GM23338 (cell line): ENCODE measurements around the gene MINDY4. TPM values are rescaled to one million over a fixed set of nuclear protein-coding genes. Genes with fewer than 3 reads are reported as not detected.

Experiments used
- ATAC-seq: fragments of 200-7000 bp; cut with Tn5 transposase; 3 replicates; pipeline ENCODE4 v1.9.1; 2020
- DNase-seq: peaks from one replicate; pipeline ENCODE4 v3.0.0-alpha.2; 2015; ENCODE audit warnings: low spot score
- H2AFZ ChIP-seq: fragments of 200-600 bp; sonication (generic); 2 replicates; pipeline ENCODE4 v1.8.0; 2016; ENCODE audit warnings: antibody characterized with exemption, mild to moderate bottlenecking, moderate library complexity
- H3F3A ChIP-seq: fragments of 200-600 bp; sonication (generic); replicated peaks from 2 replicates; pipeline ENCODE4 v1.8.0; 2017; ENCODE audit warnings: antibody characterized with exemption, mixed run types, low read depth
- H3K27ac ChIP-seq: fragments of 200-600 bp; sonication (generic); 2 replicates; pipeline ENCODE4 v1.6.1; 2016; ENCODE audit warnings: low read depth
- H3K27me3 ChIP-seq: fragments of 200-600 bp; sonication (generic); 2 replicates; pipeline ENCODE4 v1.8.0; 2016; ENCODE audit warnings: mild to moderate bottlenecking, mixed run types, moderate library complexity; ENCODE audit not compliant: insufficient read depth
- H3K36me3 ChIP-seq: fragments of 200-600 bp; sonication (generic); 2 replicates; pipeline ENCODE4 v1.8.0; 2016; ENCODE audit warnings: mild to moderate bottlenecking; ENCODE audit not compliant: insufficient read depth
- H3K4me1 ChIP-seq: fragments of 200-600 bp; sonication (generic); 2 replicates; pipeline ENCODE4 v1.8.0; 2016; ENCODE audit warnings: mild to moderate bottlenecking, moderate library complexity; ENCODE audit not compliant: insufficient read depth
- H3K4me2 ChIP-seq: fragments of 200-600 bp; sonication (generic); 2 replicates; pipeline ENCODE4 v1.7.1; 2017; ENCODE audit warnings: mixed run types
- H3K4me3 ChIP-seq: fragments of 200-600 bp; sonication (generic); 2 replicates; pipeline ENCODE4 v1.6.1; 2016; ENCODE audit warnings: mixed run types
- H3K79me2 ChIP-seq: fragments of 200-600 bp; sonication (generic); replicated peaks from 2 replicates; pipeline ENCODE4 v1.8.0; 2017; ENCODE audit warnings: mild to moderate bottlenecking; ENCODE audit not compliant: insufficient read depth
- H3K9me2 ChIP-seq: fragments of 200-600 bp; sonication (generic); 2 replicates; pipeline ENCODE4 v1.8.0; 2017; ENCODE audit not compliant: insufficient read depth
- H4K20me1 ChIP-seq: fragments of 200-600 bp; sonication (generic); replicated peaks from 2 replicates; pipeline ENCODE4 v1.8.0; 2017; ENCODE audit warnings: mild to moderate bottlenecking; ENCODE audit not compliant: insufficient read depth
- H3K27ac Mint-ChIP-seq: 2 replicates; pipeline ENCODE4 v1.8.0; 2020; ENCODE audit warnings: inconsistent platforms, mild to moderate bottlenecking, moderate library complexity, mixed read lengths
- H3K27me3 Mint-ChIP-seq: 3 replicates; pipeline ENCODE4 v1.8.0; 2022; ENCODE audit warnings: low read depth, mild to moderate bottlenecking, moderate library complexity, mixed read lengths, inconsistent platforms; ENCODE audit not compliant: insufficient read depth, poor library complexity
- H3K36me3 Mint-ChIP-seq: 3 replicates; pipeline ENCODE4 v1.8.0; 2021; ENCODE audit warnings: low read depth, mild to moderate bottlenecking, inconsistent platforms, moderate library complexity, mixed read lengths
- H3K4me1 Mint-ChIP-seq: 3 replicates; pipeline ENCODE4 v1.8.0; 2020; ENCODE audit warnings: mild to moderate bottlenecking, inconsistent platforms, mixed read lengths
- H3K4me3 Mint-ChIP-seq: 3 replicates; pipeline ENCODE4 v1.8.0; 2021; ENCODE audit warnings: moderate library complexity, mild to moderate bottlenecking, inconsistent platforms, mixed read lengths
- H3K9me3 Mint-ChIP-seq: 3 replicates; pipeline ENCODE4 v1.8.0; 2020; ENCODE audit warnings: moderate library complexity, mild to moderate bottlenecking, inconsistent platforms, mixed read lengths
- EZH2 ChIP-seq: fragments of 200-600 bp; sonication (generic); IDR thresholded peaks from one replicate; pipeline ENCODE4 v1.8.0; 2017; ENCODE audit warnings: antibody characterized with exemption, mild to moderate bottlenecking, low read depth; ENCODE audit not compliant: unreplicated experiment
- NANOG ChIP-seq: IDR thresholded peaks from 2 replicates; pipeline ENCODE4 v1.6.1; 2016; ENCODE audit warnings: antibody characterized with exemption, borderline replicate concordance
- polyA plus RNA-seq: library from polyadenylated mRNA; unstranded; fragments of >200 nt; fragmentation: Nextera tagmentation; extraction: Ambion mirVana; gene quantifications from 2 replicates; pipeline ENCODE4 v1.2.1, GENCODE V29; 2016
- total RNA-seq: library from RNA; depleted of rRNA; stranded (reverse); fragments of >200 nt; shearing (Covaris generic); gene quantifications from 2 replicates; pipeline ENCODE4 v1.2.3, GENCODE V29; 2014
- TF ChIP-seq, protein P1 (sequence below): fragments of 250-450 bp; sonication (Bioruptor Pico); IDR thresholded peaks from 2 replicates; pipeline ENCODE4 v1.5.0; 2020; ENCODE audit warnings: mild to moderate bottlenecking, moderate library complexity
- TF ChIP-seq, protein P2 (sequence below): IDR thresholded peaks from 2 replicates; pipeline ENCODE4 v1.6.1; 2016; ENCODE audit warnings: antibody characterized with exemption
- TF ChIP-seq, protein P3 (sequence below), 2 experiments: fragments of 200-600 bp in 1 of 2; sonication (generic) in 1 of 2; conservative IDR thresholded peaks; 2 replicates each; pipeline versions ENCODE4 v1.5.1 to v1.6.1; 2016 to 2017; ENCODE audit warnings: antibody characterized with exemption in 2 of 2, low read depth in 2 of 2, mild to moderate bottlenecking in 2 of 2, moderate library complexity in 1 of 2

The MINDY4 gene
- total and polyA plus RNA-seq, 2 experiments from 2014 or later: 1.7 to 4.4 TPM

DNA sequence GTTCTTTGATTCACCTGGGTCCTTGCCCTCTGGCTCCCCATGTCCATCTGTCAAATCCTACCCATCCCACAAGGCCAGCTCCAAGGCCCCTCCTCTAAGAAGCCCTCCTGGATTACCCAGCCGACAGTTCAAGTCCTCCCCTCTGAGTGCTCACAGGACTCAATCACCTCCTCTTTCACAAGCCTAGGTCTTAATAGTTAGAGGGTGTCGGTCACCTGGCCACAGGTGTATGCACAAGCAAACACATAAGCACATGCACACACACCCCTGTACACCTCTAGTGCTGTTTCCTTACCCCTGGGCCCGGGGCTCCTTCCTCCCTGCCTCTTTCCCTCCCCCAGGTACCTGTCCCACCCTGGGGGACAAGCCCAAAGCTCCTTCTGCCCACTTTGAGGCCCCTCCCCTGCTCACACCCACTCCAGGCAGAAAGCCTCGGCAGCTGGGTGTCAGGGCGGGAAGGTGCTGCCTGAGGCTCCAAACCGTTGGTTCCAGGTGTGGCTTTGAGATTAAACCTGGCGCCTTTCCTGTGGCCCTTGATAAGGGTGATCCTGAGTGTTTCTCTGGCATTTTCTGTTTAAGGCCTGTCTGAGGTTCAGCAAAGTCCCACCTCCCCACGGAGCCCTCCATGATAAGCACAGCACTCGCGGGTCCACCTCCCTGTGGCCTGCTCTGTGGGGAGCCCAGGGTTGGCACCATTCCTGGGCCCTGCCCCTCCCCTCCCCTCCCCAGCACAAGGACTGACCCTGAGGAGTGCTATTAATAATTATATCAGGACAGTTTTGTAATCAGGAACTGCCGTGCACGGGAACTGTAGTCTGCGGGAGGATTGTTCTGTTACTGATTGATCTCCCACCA is 125.8 kb downstream of the MINDY4 start (continued):
- TF ChIP-seq, protein P1, sequence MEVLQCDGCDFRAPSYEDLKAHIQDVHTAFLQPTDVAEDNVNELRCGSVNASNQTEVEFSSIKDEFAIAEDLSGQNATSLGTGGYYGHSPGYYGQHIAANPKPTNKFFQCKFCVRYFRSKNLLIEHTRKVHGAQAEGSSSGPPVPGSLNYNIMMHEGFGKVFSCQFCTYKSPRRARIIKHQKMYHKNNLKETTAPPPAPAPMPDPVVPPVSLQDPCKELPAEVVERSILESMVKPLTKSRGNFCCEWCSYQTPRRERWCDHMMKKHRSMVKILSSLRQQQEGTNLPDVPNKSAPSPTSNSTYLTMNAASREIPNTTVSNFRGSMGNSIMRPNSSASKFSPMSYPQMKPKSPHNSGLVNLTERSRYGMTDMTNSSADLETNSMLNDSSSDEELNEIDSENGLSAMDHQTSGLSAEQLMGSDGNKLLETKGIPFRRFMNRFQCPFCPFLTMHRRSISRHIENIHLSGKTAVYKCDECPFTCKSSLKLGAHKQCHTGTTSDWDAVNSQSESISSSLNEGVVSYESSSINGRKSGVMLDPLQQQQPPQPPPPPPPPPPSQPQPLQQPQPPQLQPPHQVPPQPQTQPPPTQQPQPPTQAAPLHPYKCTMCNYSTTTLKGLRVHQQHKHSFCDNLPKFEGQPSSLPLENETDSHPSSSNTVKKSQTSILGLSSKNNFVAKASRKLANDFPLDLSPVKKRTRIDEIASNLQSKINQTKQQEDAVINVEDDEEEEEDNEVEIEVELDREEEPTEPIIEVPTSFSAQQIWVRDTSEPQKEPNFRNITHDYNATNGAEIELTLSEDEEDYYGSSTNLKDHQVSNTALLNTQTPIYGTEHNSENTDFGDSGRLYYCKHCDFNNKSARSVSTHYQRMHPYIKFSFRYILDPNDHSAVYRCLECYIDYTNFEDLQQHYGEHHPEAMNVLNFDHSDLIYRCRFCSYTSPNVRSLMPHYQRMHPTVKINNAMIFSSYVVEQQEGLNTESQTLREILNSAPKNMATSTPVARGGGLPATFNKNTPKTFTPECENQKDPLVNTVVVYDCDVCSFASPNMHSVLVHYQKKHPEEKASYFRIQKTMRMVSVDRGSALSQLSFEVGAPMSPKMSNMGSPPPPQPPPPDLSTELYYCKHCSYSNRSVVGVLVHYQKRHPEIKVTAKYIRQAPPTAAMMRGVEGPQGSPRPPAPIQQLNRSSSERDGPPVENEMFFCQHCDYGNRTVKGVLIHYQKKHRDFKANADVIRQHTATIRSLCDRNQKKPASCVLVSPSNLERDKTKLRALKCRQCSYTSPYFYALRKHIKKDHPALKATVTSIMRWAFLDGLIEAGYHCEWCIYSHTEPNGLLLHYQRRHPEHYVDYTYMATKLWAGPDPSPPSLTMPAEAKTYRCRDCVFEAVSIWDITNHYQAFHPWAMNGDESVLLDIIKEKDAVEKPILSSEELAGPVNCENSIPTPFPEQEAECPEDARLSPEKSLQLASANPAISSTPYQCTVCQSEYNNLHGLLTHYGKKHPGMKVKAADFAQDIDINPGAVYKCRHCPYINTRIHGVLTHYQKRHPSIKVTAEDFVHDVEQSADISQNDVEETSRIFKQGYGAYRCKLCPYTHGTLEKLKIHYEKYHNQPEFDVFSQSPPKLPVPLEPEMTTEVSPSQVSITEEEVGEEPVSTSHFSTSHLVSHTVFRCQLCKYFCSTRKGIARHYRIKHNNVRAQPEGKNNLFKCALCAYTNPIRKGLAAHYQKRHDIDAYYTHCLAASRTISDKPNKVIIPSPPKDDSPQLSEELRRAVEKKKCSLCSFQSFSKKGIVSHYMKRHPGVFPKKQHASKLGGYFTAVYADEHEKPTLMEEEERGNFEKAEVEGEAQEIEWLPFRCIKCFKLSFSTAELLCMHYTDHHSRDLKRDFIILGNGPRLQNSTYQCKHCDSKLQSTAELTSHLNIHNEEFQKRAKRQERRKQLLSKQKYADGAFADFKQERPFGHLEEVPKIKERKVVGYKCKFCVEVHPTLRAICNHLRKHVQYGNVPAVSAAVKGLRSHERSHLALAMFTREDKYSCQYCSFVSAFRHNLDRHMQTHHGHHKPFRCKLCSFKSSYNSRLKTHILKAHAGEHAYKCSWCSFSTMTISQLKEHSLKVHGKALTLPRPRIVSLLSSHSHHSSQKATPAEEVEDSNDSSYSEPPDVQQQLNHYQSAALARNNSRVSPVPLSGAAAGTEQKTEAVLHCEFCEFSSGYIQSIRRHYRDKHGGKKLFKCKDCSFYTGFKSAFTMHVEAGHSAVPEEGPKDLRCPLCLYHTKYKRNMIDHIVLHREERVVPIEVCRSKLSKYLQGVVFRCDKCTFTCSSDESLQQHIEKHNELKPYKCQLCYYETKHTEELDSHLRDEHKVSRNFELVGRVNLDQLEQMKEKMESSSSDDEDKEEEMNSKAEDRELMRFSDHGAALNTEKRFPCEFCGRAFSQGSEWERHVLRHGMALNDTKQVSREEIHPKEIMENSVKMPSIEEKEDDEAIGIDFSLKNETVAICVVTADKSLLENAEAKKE: no peak
- TF ChIP-seq NANOG (no peak), EZH2 (no peak)
- TF ChIP-seq, protein P2, sequence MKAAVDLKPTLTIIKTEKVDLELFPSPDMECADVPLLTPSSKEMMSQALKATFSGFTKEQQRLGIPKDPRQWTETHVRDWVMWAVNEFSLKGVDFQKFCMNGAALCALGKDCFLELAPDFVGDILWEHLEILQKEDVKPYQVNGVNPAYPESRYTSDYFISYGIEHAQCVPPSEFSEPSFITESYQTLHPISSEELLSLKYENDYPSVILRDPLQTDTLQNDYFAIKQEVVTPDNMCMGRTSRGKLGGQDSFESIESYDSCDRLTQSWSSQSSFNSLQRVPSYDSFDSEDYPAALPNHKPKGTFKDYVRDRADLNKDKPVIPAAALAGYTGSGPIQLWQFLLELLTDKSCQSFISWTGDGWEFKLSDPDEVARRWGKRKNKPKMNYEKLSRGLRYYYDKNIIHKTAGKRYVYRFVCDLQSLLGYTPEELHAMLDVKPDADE: no peak

DNA sequence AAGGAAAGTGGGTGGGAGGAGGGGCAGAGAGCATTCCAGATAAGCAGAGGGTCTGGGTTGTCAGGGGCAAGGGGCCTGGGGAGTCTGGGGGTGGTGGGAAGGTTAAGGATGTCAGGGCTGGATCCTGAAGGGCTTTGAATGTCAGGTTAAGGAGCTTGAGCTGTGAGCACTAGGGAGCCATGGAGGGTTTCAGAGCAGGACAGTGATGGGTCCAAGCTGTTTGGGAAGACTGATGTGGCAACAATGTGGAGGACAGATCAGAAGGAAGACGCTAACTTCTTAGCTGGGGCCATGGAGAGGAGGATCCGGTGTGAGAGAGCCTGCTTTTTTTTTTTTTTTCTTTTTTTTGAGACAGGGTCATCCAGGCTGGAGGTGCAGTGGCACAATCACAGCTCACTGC is 126.6 kb downstream of the MINDY4 start:
- no peak for DNase-seq
- no peaks in the 10 kb centered on the region for H3K79me2 ChIP-seq
- no peaks in the 10 kb centered on the region for H3K9me2 ChIP-seq
- TF ChIP-seq, protein P1: no peak
- TF ChIP-seq, protein P3, sequence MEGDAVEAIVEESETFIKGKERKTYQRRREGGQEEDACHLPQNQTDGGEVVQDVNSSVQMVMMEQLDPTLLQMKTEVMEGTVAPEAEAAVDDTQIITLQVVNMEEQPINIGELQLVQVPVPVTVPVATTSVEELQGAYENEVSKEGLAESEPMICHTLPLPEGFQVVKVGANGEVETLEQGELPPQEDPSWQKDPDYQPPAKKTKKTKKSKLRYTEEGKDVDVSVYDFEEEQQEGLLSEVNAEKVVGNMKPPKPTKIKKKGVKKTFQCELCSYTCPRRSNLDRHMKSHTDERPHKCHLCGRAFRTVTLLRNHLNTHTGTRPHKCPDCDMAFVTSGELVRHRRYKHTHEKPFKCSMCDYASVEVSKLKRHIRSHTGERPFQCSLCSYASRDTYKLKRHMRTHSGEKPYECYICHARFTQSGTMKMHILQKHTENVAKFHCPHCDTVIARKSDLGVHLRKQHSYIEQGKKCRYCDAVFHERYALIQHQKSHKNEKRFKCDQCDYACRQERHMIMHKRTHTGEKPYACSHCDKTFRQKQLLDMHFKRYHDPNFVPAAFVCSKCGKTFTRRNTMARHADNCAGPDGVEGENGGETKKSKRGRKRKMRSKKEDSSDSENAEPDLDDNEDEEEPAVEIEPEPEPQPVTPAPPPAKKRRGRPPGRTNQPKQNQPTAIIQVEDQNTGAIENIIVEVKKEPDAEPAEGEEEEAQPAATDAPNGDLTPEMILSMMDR (conservative IDR thresholded peaks at IDR 0.05; ENCODE audit: low read depth in 2 of 2): no peak
- no peaks in the 10 kb centered on the region for H3K36me3 Mint-ChIP-seq
- no peaks in the 10 kb centered on the region for H3K4me1 ChIP-seq
- H3F3A ChIP-seq: no peaks in the 10 kb centered on the region
- peaks cover 5% of the 10 kb centered on the region for H3K27me3 Mint-ChIP-seq
- H3K9me3 Mint-ChIP-seq: no peaks in the 10 kb centered on the region; the same call in 2 of the 3 replicates
- H2AFZ ChIP-seq: no peak overlapping the region
- ATAC-seq: no peak
- H3K4me3 ChIP-seq: no peak overlapping the region
- no peaks in the 10 kb centered on the region for H3K36me3 ChIP-seq
- H3K4me3 Mint-ChIP-seq: no peak overlapping the region
- H3K27ac ChIP-seq: no peak overlapping the region
- H3K27me3 ChIP-seq: no peaks in the 10 kb centered on the region
- H3K4me2 ChIP-seq: no peak overlapping the region
- no peak overlapping the region for H3K27ac Mint-ChIP-seq
- peaks cover 10% of the 10 kb centered on the region for H3K4me1 Mint-ChIP-seq
- H4K20me1 ChIP-seq: no peaks in the 10 kb centered on the region
